Lung (tissue), 12 donors: ENCODE data around the gene CLIP3. TPM values are rescaled to one million over a fixed set of nuclear protein-coding genes. Genes with fewer than 3 reads are reported as not detected.

Experiments used
- ATAC-seq: fragments of 200-7000 bp; cut with Tn5 transposase; one replicate; pipeline ENCODE4 v1.9.1; 2020; ENCODE audit warnings: moderate number of reproducible peaks; ENCODE audit not compliant: insufficient read depth, low FRiP score
- DNase-seq, 3 donors: peaks; one replicate each; pipeline ENCODE4 v3.0.0-alpha.2; 2013 to 2017
- H3K27ac ChIP-seq, 2 donors: one replicate each; pipeline ENCODE4 v1.5.1; 2013; ENCODE audit warnings: mild to moderate bottlenecking in 2 of 2, moderate library complexity in 2 of 2, control low read depth in 1 of 2, inconsistent platforms in 1 of 2, low read depth in 1 of 2, low read length in 1 of 2
- H3K27me3 ChIP-seq, 3 donors: one replicate each; pipeline ENCODE4 v1.5.1; 2013; ENCODE audit warnings: low read length in 2 of 3; ENCODE audit not compliant: control insufficient read depth in 3 of 3, insufficient read depth in 3 of 3
- H3K36me3 ChIP-seq, 4 donors: one replicate each; pipeline ENCODE4 v1.5.1; 2013; ENCODE audit warnings: low read length in 4 of 4, mild to moderate bottlenecking in 1 of 4, moderate library complexity in 1 of 4; ENCODE audit not compliant: control insufficient read depth in 4 of 4, insufficient read depth in 4 of 4
- H3K4me1 ChIP-seq, 5 donors: one replicate each; pipeline ENCODE4 v1.5.1; 2013; ENCODE audit warnings: low read length in 5 of 5, mild to moderate bottlenecking in 2 of 5, moderate library complexity in 1 of 5; ENCODE audit not compliant: control insufficient read depth in 5 of 5, insufficient read depth in 5 of 5
- H3K4me3 ChIP-seq: one replicate; pipeline ENCODE4 v1.5.1; 2013; ENCODE audit warnings: mild to moderate bottlenecking, control low read depth, moderate library complexity
- H3K9ac ChIP-seq, 2 donors: one replicate each; pipeline ENCODE4 v1.5.1; 2013; ENCODE audit warnings: low read length in 2 of 2, control low read depth in 1 of 2; ENCODE audit not compliant: insufficient read depth in 1 of 2
- H3K9me3 ChIP-seq, 4 donors: one replicate each; pipeline ENCODE4 v1.5.1; 2013; ENCODE audit warnings: low read length in 3 of 4, mild to moderate bottlenecking in 1 of 4, moderate library complexity in 1 of 4; ENCODE audit not compliant: control insufficient read depth in 4 of 4, insufficient read depth in 3 of 4
- CTCF ChIP-seq: IDR thresholded peaks from 2 replicates; pipeline ENCODE4 v1.5.1; 2012; ENCODE audit warnings: mild to moderate bottlenecking; ENCODE audit errors: control extremely low read depth, extremely low read depth
- WGBS, 2 donors: extraction: QIAGEN DNeasy Blood & Tissue Kit; methylation state at CpG; one replicate each; pipeline ENCODE4 v1.1.7; 2013; 5-methylcytosine and 5-hydroxymethylcytosine counted together
- polyA plus RNA-seq, 2 donors: library from polyadenylated mRNA; stranded (reverse); fragments of 200-250 nt; gene quantifications; one replicate each; pipeline ENCODE4 v1.2.1, GENCODE V29; 2013
- total RNA-seq, 2 donors: library from RNA; depleted of rRNA in 1 of 2; stranded (reverse); fragments of >200 nt in 1 of 2; gene quantifications; one replicate each; pipeline ENCODE4 v1.2.1, GENCODE V29; 2014 to 2021
- donor health status: control.
- donor health status: control.
- donor health status: Bipolar disorder and iron deficiency.
- donor health status: healthy.
- donor health status: DM: yes; HTN: yes; CAD: no.

Gene CLIP3
- total and polyA plus RNA-seq, 4 donors, result 1.6 to 17.6 (median 5.3) TPM

GRCh38 chr19:35978832-35979365 lies 53.8 kb downstream of the CLIP3 start:
- Histone ChIP-seq H3K36me3 (no peaks in the 10 kb centered on the region), H3K9ac (no peak overlapping the region), H3K4me3 (no peak overlapping the region), H3K27me3 (peaks cover 0 to 2% (median 0%) of the 10 kb centered on the region in 3 donors), H3K9me3 (peaks cover 0 to 5% (median 0%) of the 10 kb centered on the region in 4 donors), H3K27ac (no peak overlapping the region), H3K4me1 (no peaks in the 10 kb centered on the region)
- DNase-seq, result no peak
- no peak for ATAC-seq
- TF ChIP-seq CTCF, result no peak
- WGBS, 2 donors, result 65 to 69% methylated on average over 20 of the region's 20 CpGs

GRCh38 chr19:35978271-35978670 lies 54.4 kb downstream of the CLIP3 start:
- WGBS, 2 donors, result 43 to 52% methylated on average over 5 of the region's 5 CpGs
- peaks cover 0 to 2% (median 0%) of the 10 kb centered on the region in 3 donors for H3K27me3 ChIP-seq
- TF ChIP-seq CTCF, result no peak

GRCh38 chr19:35977446-35978222 lies 55.0 kb downstream of the CLIP3 start:
- no peak for TF ChIP-seq CTCF
- peaks cover 0 to 5% (median 0%) of the 10 kb centered on the region in 4 donors for H3K9me3 ChIP-seq
- no peak overlapping the region for H3K4me3 ChIP-seq
- WGBS, 2 donors, result 53 to 55% methylated on average over 14 of the region's 14 CpGs
- ATAC-seq (no peak), DNase-seq (no peak)
- H3K36me3 ChIP-seq, result no peaks in the 10 kb centered on the region
- H3K27ac ChIP-seq, result no peak overlapping the region
- no peaks in the 10 kb centered on the region for H3K4me1 ChIP-seq
- H3K9ac ChIP-seq, result no peak overlapping the region
- H3K27me3 ChIP-seq, result peaks cover 0 to 2% (median 0%) of the 10 kb centered on the region in 3 donors

More at GRCh38 chr19:35978271-35978670, 54.4 kb downstream of the CLIP3 start:
- ATAC-seq (no peak), DNase-seq (no peak)
- Histone ChIP-seq H3K9ac (no peak overlapping the region), H3K4me3 (no peak overlapping the region), H3K27ac (no peak overlapping the region), H3K9me3 (peaks cover 0 to 5% (median 0%) of the 10 kb centered on the region in 4 donors), H3K36me3 (no peaks in the 10 kb centered on the region), H3K4me1 (no peaks in the 10 kb centered on the region)
